Right lobe of liver (tissue), 6 donors: Measurements from ENCODE around the gene RPS6KB1. TPM values are rescaled to one million over a fixed set of nuclear protein-coding genes. Genes with fewer than 3 reads are reported as not detected.

ENCODE experiments used
- ATAC-seq, 4 donors: fragments of 200-7000 bp; cut with Tn5 transposase; one replicate each; pipeline ENCODE4 v1.9.1; 2020; ENCODE audit warnings: mild to moderate bottlenecking in 4 of 4, moderate library complexity in 4 of 4
- DNase-seq, 3 donors: peaks; one replicate each; pipeline ENCODE4 v3.0.0-alpha.2; 2020
- H3K27ac ChIP-seq, 3 donors: fragments of 200-600 bp; one replicate each; pipeline ENCODE4 v1.8.0; 2022
- H3K27me3 ChIP-seq, 2 donors: fragments of 200-600 bp; one replicate each; pipeline ENCODE4 v1.8.0; 2022
- H3K36me3 ChIP-seq, 4 donors: fragments of 200-600 bp; sonication (generic) in 1 of 4; one replicate each; pipeline versions ENCODE4 v1.5.1 to v1.8.0; 2017 to 2022; ENCODE audit warnings: control low read depth in 1 of 4
- H3K4me1 ChIP-seq, 4 donors: fragments of 200-600 bp; sonication (generic) in 1 of 4; one replicate each; pipeline versions ENCODE4 v1.5.1 to v1.8.0; 2017 to 2022; ENCODE audit warnings: control low read depth in 1 of 4
- H3K4me3 ChIP-seq, 3 donors: fragments of 200-600 bp; one replicate each; pipeline ENCODE4 v1.8.0; 2022
- H3K9me3 ChIP-seq, 4 donors: fragments of 200-600 bp; sonication (generic) in 1 of 4; one replicate each; pipeline versions ENCODE4 v1.5.1 to v1.8.0; 2017 to 2022; ENCODE audit warnings: control low read depth in 1 of 4
- POLR2A ChIP-seq: fragments of 450-650 bp; IDR thresholded peaks from one replicate; pipeline ENCODE4 v1.6.1; 2017; ENCODE audit warnings: antibody characterized with exemption, mild to moderate bottlenecking
- WGBS: methylation state at CpG from one replicate; pipeline ENCODE4 v1.1.6; 2018; ENCODE audit warnings: low coverage, low lambda C conversion rate; ENCODE audit not compliant: insufficient coverage; ENCODE audit errors: missing lambda C conversion rate; 5-methylcytosine and 5-hydroxymethylcytosine counted together
- intact Hi-C, 2 donors: fragments of 100-400 bp; cut with DNase I; formaldehyde crosslinking; loops; one replicate each; pipeline versions ENCODE4 v1.11.2 to v1.14.1; 2022
- total RNA-seq, 6 experiments: library from RNA; depleted of rRNA in 2 of 6; stranded (reverse); fragments of >200 nt in 2 of 6; fragmentation: NEBNext Ultra II Directional in 3 of 6; extraction: Animal tissue kit (Norgen Biotek cat#: 25700) in 3 of 6; gene quantifications; one replicate each; pipeline versions ENCODE4 v1.1.0 to v1.2.4, GENCODE V29; 2016 to 2023
- TF ChIP-seq, protein P1 (sequence below), 4 donors: fragments of 200-600 bp in 3 of 4; fragments of 450-650 bp in 1 of 4; IDR thresholded peaks; one replicate each; pipeline versions ENCODE4 v1.5.1 to v1.8.0; 2016 to 2022; ENCODE audit warnings: antibody characterized with exemption in 4 of 4, mild to moderate bottlenecking in 2 of 4
- donor health status: DM: no; HTN: yes; CAD: no.
- donor health status: DM: no; HTN: no; CAD: no.
- donor health status: DM: no; HTN: no; CAD: no.
- donor health status: DM: no; HTN: yes; CAD: no.
- donor health status: DM: no; HTN: yes; CAD: no.

Gene RPS6KB1
- total RNA-seq, 6 experiments from 2014 or later = 11.3 to 20.3 (median 14.8) TPM

- WGBS = 94% methylated on average over 2 of the region's 2 CpGs
- Histone ChIP-seq H3K27ac (no peak overlapping the region), H3K9me3 (no peaks in the 10 kb centered on the region), H3K4me1 (peaks cover 0 to 4% (median 0%) of the 10 kb centered on the region in 4 donors), H3K36me3 (peaks cover 0 to 20% (median 0%) of the 10 kb centered on the region in 4 donors), H3K4me3 (no peak overlapping the region), H3K27me3 (no peaks in the 10 kb centered on the region)
- no peak for TF ChIP-seq POLR2A
- TF ChIP-seq, protein P1, sequence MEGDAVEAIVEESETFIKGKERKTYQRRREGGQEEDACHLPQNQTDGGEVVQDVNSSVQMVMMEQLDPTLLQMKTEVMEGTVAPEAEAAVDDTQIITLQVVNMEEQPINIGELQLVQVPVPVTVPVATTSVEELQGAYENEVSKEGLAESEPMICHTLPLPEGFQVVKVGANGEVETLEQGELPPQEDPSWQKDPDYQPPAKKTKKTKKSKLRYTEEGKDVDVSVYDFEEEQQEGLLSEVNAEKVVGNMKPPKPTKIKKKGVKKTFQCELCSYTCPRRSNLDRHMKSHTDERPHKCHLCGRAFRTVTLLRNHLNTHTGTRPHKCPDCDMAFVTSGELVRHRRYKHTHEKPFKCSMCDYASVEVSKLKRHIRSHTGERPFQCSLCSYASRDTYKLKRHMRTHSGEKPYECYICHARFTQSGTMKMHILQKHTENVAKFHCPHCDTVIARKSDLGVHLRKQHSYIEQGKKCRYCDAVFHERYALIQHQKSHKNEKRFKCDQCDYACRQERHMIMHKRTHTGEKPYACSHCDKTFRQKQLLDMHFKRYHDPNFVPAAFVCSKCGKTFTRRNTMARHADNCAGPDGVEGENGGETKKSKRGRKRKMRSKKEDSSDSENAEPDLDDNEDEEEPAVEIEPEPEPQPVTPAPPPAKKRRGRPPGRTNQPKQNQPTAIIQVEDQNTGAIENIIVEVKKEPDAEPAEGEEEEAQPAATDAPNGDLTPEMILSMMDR (IDR thresholded peaks at IDR 0.05) = no peak
- DNase-seq = no peak
- no peak for ATAC-seq
- intact Hi-C loops = no loop called here
Observed at GRCh38 chr17:59874376-59874775, 18.5 kb upstream of the RPS6KB1 start.

GRCh38 chr17:59876107-59876506 is 16.8 kb upstream of the RPS6KB1 start:
- ATAC-seq (peak in 3 of 4 donors; percentile 42 to 53 (median 43)), DNase-seq (no peak)
- no peak overlapping the region for H3K4me3 ChIP-seq
- 53% methylated on average over 3 of the region's 3 CpGs for WGBS
- no peaks in the 10 kb centered on the region for H3K4me1 ChIP-seq
- peaks cover 0 to 20% (median 0%) of the 10 kb centered on the region in 4 donors for H3K36me3 ChIP-seq
- intact Hi-C loops = no loop called here
- no peak overlapping the region for H3K27ac ChIP-seq
- TF ChIP-seq POLR2A = no peak
- TF ChIP-seq, protein P1 (IDR thresholded peaks at IDR 0.05) = no peak
- no peaks in the 10 kb centered on the region for H3K9me3 ChIP-seq
- no peaks in the 10 kb centered on the region for H3K27me3 ChIP-seq

DNA sequence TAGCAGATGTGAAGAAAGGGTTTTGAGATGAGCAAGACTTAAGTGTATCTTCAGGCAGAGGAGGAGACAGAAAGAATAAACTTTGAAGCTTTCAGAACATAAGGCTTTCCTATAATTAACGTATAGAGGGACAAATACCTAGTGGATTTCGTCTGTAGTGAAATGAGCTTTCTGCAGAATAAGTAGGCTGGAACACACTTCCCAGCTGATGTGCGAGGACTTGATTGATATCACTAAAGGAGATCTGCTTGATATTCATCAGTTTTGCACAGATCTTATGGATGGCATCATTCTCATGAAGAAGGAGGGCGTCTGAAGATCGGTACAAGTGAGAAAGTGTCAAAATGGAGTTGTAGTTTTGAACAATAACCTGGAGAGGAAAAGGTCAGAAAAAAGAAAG is 15.0 kb upstream of the RPS6KB1 start:
- H3K36me3 ChIP-seq = peaks cover 0 to 23% (median 0%) of the 10 kb centered on the region in 4 donors
- 77% methylated on average over 5 of the region's 5 CpGs for WGBS
- intact Hi-C loops = no loop called here
- TF ChIP-seq POLR2A = no peak
- TF ChIP-seq, protein P1 (IDR thresholded peaks at IDR 0.05) = no peak
- ATAC-seq = no peak
- no peaks in the 10 kb centered on the region for H3K27me3 ChIP-seq
- DNase-seq = no peak
- no peaks in the 10 kb centered on the region for H3K9me3 ChIP-seq
- H3K4me3 ChIP-seq = no peak overlapping the region
- no peaks in the 10 kb centered on the region for H3K4me1 ChIP-seq
- H3K27ac ChIP-seq = no peak overlapping the region

GRCh38 chr17:59878624-59879023 is 14.3 kb upstream of the RPS6KB1 start:
- H3K4me3 ChIP-seq = no peak overlapping the region
- ATAC-seq (no peak), DNase-seq (no peak)
- 89% methylated on average over 3 of the region's 3 CpGs for WGBS
- peaks cover 0 to 26% (median 2%) of the 10 kb centered on the region in 4 donors for H3K36me3 ChIP-seq
- no peaks in the 10 kb centered on the region for H3K9me3 ChIP-seq
- intact Hi-C loops = no loop called here
- no peaks in the 10 kb centered on the region for H3K27me3 ChIP-seq
- no peaks in the 10 kb centered on the region for H3K4me1 ChIP-seq
- no peak overlapping the region for H3K27ac ChIP-seq
- no peak for TF ChIP-seq POLR2A
- TF ChIP-seq, protein P1 (IDR thresholded peaks at IDR 0.05) = no peak

DNA sequence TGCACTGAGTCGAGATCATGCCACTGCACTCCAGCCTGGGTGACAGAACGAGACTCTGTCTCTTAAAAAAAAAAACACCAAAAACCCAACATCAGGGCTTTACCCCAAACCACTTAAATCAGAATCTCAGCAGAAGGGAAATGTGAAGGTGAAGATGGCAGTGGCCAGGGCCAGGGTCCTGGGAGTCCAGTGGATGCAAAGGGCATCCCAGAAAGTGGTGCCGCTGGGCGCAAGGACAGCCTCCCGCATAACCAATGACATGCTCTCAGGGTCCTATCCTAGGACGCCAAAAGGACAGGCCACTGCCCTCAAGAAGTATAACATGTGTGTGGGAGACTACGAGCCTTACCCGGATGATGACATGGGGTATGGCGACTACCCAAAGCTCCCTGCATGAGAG is 8.1 kb upstream of the RPS6KB1 start:
- no peaks in the 10 kb centered on the region for H3K4me1 ChIP-seq
- ATAC-seq (no peak), DNase-seq (no peak)
- H3K4me3 ChIP-seq = no peak overlapping the region
- H3K27me3 ChIP-seq = no peaks in the 10 kb centered on the region
- TF ChIP-seq, protein P1 (IDR thresholded peaks at IDR 0.05) = no peak
- TF ChIP-seq POLR2A = no peak
- intact Hi-C loops = no loop called here
- peaks cover 0 to 27% (median 6%) of the 10 kb centered on the region in 4 donors for H3K36me3 ChIP-seq
- no peak overlapping the region for H3K27ac ChIP-seq
- WGBS = 85% methylated on average over 5 of the region's 9 CpGs
- H3K9me3 ChIP-seq = no peaks in the 10 kb centered on the region
